HUDEP-2 (cell line): ENCODE measurements around the gene ACSS3.
"Not testable (repeated sequence)": the region's sequence is repeated elsewhere in the genome, so short reads cannot be mapped to it uniquely, and the experiment has no call there.

Experiments used
- DNase-seq, 76 experiments: peaks; one replicate each; lab custom pipeline; 2025; ENCODE audit not compliant: unreplicated experiment in 76 of 76; lab: John Stamatoyannopoulos, UW

ACSS3 gene

GRCh38 chr12:81089412-81089811, 11.5 kb downstream of the ACSS3 start:
- DNase-seq: no peak

GRCh38 chr12:81092053-81092452, 14.2 kb downstream of the ACSS3 start:
- DNase-seq: no peak

- DNase-seq: no peak
These were observed 17.0 kb downstream of the ACSS3 start for GRCh38 chr12:81094718-81095360.

GRCh38 chr12:81095501-81096232, 17.8 kb downstream of the ACSS3 start:
- no peak for DNase-seq

- DNase-seq: no peak
These were observed 27.8 kb downstream of the ACSS3 start for GRCh38 chr12:81105687-81106086.

- DNase-seq: no peak
These were observed 36.3 kb downstream of the ACSS3 start for GRCh38 chr12:81114226-81114625.

- DNase-seq: not testable (repeated sequence)
These were observed 41.2 kb downstream of the ACSS3 start for GRCh38 chr12:81119069-81119468.

- no peak for DNase-seq
These were observed 43.1 kb downstream of the ACSS3 start for GRCh38 chr12:81120961-81121360.

GRCh38 chr12:81123611-81124010, 45.7 kb downstream of the ACSS3 start:
- DNase-seq: no peak

- DNase-seq: no peak
These were observed 47.8 kb downstream of the ACSS3 start for GRCh38 chr12:81125691-81126090.

- peak in 39 of 76 experiments; percentile 0 to 66 (median 20) for DNase-seq
These were observed 51.2 kb downstream of the ACSS3 start for GRCh38 chr12:81128930-81129554.

- DNase-seq: no peak
These were observed 58.6 kb downstream of the ACSS3 start for GRCh38 chr12:81136519-81136918.

- no peak for DNase-seq
These were observed 59.9 kb downstream of the ACSS3 start for GRCh38 chr12:81137801-81138200.

- no peak for DNase-seq
These were observed 63.3 kb downstream of the ACSS3 start for GRCh38 chr12:81141217-81141616.

GRCh38 chr12:81143057-81143456, 65.2 kb downstream of the ACSS3 start:
- no peak for DNase-seq

GRCh38 chr12:81146228-81147225, 68.6 kb downstream of the ACSS3 start:
- no peak for DNase-seq

GRCh38 chr12:81147292-81147919, 69.5 kb downstream of the ACSS3 start:
- DNase-seq: no peak

- no peak for DNase-seq
These were observed 72.5 kb downstream of the ACSS3 start for GRCh38 chr12:81150382-81150781.

GRCh38 chr12:81159856-81160255, 82.0 kb downstream of the ACSS3 start:
- DNase-seq: no peak

GRCh38 chr12:81161680-81162079, 83.8 kb downstream of the ACSS3 start:
- no peak for DNase-seq
